HL-60 (cell line): ENCODE measurements around the gene DRC7.

ENCODE experiments used
- DNase-seq, 2 experiments: peaks; one replicate each; pipeline ENCODE4 v3.0.0-alpha.2; 2010 to 2020; ENCODE audit warnings: low read depth in 1 of 2, low spot score in 1 of 2
- H3K27ac ChIP-seq: fragments of 250-450 bp; sonication (Bioruptor Pico); replicated peaks from 2 replicates; pipeline ENCODE4 v1.5.1; 2020; ENCODE audit warnings: mild to moderate bottlenecking, moderate library complexity
- H3K27me3 ChIP-seq: fragments of 250-450 bp; sonication (Bioruptor Pico); 2 replicates; pipeline ENCODE4 v1.5.1; 2021; ENCODE audit warnings: mild to moderate bottlenecking, moderate library complexity; ENCODE audit not compliant: insufficient read depth, poor library complexity, severe bottlenecking
- H3K4me3 ChIP-seq: replicated peaks from 2 replicates; pipeline ENCODE4 v1.5.1; 2011; ENCODE audit warnings: mild to moderate bottlenecking, control low read depth, low read length; ENCODE audit not compliant: insufficient read depth
- CTCF ChIP-seq: IDR thresholded peaks from one replicate; pipeline ENCODE4 v1.5.1; 2011; ENCODE audit warnings: low read length, control low read depth, inconsistent platforms; ENCODE audit not compliant: insufficient read depth
- GABPA ChIP-seq: IDR thresholded peaks from 2 replicates; pipeline ENCODE4 v1.6.1; 2012; ENCODE audit warnings: low read depth
- POLR2AphosphoS5 ChIP-seq: IDR thresholded peaks from 2 replicates; pipeline ENCODE4 v1.6.1; 2012; ENCODE audit warnings: low read depth
- REST ChIP-seq: IDR thresholded peaks from 2 replicates; pipeline ENCODE4 v1.6.1; 2012; ENCODE audit warnings: low read depth; ENCODE audit not compliant: insufficient replicate concordance
- SPI1 ChIP-seq: IDR thresholded peaks from 2 replicates; pipeline ENCODE4 v1.6.1; 2012; ENCODE audit warnings: low read depth, mild to moderate bottlenecking, borderline replicate concordance

DRC7 gene

GRCh38 chr16:57735755-57736418 is 41.3 kb downstream of the DRC7 start, which contains the start of gene KATNB1:
Gene KATNB1, plus strand, starts transcription at chr16:57735770. Its CDS starts 1,474 bp downstream, at chr16:57737244.
- Histone ChIP-seq H3K4me3 (peak within 1 kb of the TSS; percentile 98), H3K27ac (peak within 1 kb of the TSS; percentile 90), H3K27me3 (no peaks in the 10 kb centered on the region)
- TF ChIP-seq POLR2AphosphoS5 (peak; percentile 57; the same call in 1 of the 2 replicates), GABPA (no peak)
- DNase-seq = no peak

- peak; percentile 45 to 70 for DNase-seq
- peak overlapping the region; percentile 90 for H3K27ac ChIP-seq
- H3K27me3 ChIP-seq = no peaks in the 10 kb centered on the region
- TF ChIP-seq REST = no peak
- 0 out of 2 replicates have a peak, but pooled peaks have one; percentile 2 for TF ChIP-seq POLR2AphosphoS5
- no peak for TF ChIP-seq GABPA
- no peak for TF ChIP-seq SPI1
- no peak for TF ChIP-seq CTCF
- peak overlapping the region; percentile 98 for H3K4me3 ChIP-seq
Observed at GRCh38 chr16:57736419-57737351, 42.1 kb downstream of the DRC7 start.

- H3K27me3 ChIP-seq = no peaks in the 10 kb centered on the region
- no peak for DNase-seq
Observed at GRCh38 chr16:57738844-57739243, 44.2 kb downstream of the DRC7 start.

More at GRCh38 chr16:57738844-57739243, 44.2 kb downstream of the DRC7 start:
- H3K27ac ChIP-seq = no peak overlapping the region
- TF ChIP-seq GABPA = no peak
- TF ChIP-seq CTCF = no peak
- no peak for TF ChIP-seq SPI1
- no peak for TF ChIP-seq REST
- no peak for TF ChIP-seq POLR2AphosphoS5
- no peak overlapping the region for H3K4me3 ChIP-seq
